NT2/D1 (cell line): ENCODE data around the gene UNC93A.
"Not testable (repeated sequence)": the region's sequence is repeated elsewhere in the genome, so short reads cannot be mapped to it uniquely, and the experiment has no call there.

Experiments used
- DNase-seq: peaks from one replicate; pipeline ENCODE4 v3.0.0-alpha.2; 2011; ENCODE audit warnings: low read depth, low spot score
- H3K27me3 ChIP-seq: 2 replicates; pipeline ENCODE4 v1.6.0; 2011; ENCODE audit warnings: mild to moderate bottlenecking; ENCODE audit not compliant: insufficient read length, insufficient read depth
- H3K36me3 ChIP-seq: 2 replicates; pipeline ENCODE4 v1.6.1; 2011; ENCODE audit warnings: mild to moderate bottlenecking, low read length, mixed read lengths; ENCODE audit not compliant: insufficient read depth, insufficient read length
- H3K4me1 ChIP-seq: 2 replicates; pipeline ENCODE4 v1.5.1; 2011; ENCODE audit not compliant: insufficient read depth, insufficient read length
- H3K4me3 ChIP-seq: 2 replicates; pipeline ENCODE4 v1.5.1; 2011; ENCODE audit warnings: low read depth; ENCODE audit not compliant: insufficient read length
- H3K9ac ChIP-seq: 2 replicates; pipeline ENCODE4 v1.6.0; 2011; ENCODE audit warnings: low read depth; ENCODE audit not compliant: insufficient read length
- H3K9me3 ChIP-seq: 2 replicates; pipeline ENCODE4 v1.5.1; 2011; ENCODE audit warnings: mild to moderate bottlenecking, low read length; ENCODE audit not compliant: insufficient read depth
- SUZ12 ChIP-seq: IDR thresholded peaks from 2 replicates; pipeline ENCODE4 v1.6.1; 2011; ENCODE audit not compliant: insufficient read length, insufficient read depth; ENCODE audit errors: extremely low read depth
- YY1 ChIP-seq: IDR thresholded peaks from 2 replicates; pipeline ENCODE4 v1.6.1; 2011; ENCODE audit not compliant: insufficient read length, insufficient read depth
- ZNF274 ChIP-seq: IDR thresholded peaks from 2 replicates; pipeline ENCODE4 v1.6.1; 2011; ENCODE audit warnings: mild to moderate bottlenecking, low read depth, low read length

The UNC93A gene

DNA sequence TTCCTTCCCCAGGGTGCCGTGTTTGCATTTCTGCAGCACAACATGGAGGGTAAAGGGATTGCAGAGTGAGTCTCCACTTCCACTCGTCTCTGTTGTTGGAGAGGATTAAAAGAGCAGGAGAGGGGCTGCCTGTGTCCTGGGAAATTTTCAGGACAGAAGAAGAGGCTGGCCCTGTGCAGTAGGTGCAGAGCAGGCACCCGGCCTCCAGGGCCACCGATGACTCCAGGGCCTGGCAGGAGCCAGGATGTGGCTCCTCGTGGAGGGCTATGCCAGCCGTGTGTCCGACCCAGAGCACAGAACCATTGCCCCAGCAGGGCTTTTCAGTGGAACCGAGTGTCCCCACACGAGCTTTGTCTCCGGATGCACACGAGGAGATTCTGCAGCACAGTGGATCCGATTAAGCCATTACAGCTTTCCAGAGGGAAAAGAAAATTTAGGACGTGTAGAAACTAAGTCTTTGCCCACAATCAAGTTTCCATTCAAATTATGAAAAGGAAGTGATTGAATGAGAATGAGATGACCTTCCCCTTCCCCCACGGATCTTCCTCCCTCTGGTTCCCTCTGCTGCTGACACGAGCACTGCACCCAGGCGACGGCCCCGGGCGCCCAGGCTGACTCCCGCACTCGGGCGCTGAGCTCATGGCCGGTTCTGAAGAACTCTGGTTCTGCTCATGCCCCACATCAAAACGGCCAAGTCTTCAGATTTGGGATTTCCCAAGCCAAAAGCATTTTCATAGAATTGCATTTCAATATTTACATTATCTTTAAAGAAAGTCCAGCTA, 43.1 kb upstream of the UNC93A start:
- H3K27me3 ChIP-seq: no peaks in the 10 kb centered on the region
- DNase-seq: no peak
- H3K4me1 ChIP-seq: peaks cover 10% of the 10 kb centered on the region
- H3K36me3 ChIP-seq: peaks cover 3% of the 10 kb centered on the region
- no peak overlapping the region for H3K9ac ChIP-seq
- H3K4me3 ChIP-seq: no peak overlapping the region
- TF ChIP-seq YY1 (no peak), SUZ12 (no peak), ZNF274 (no peak)
- no peaks in the 10 kb centered on the region for H3K9me3 ChIP-seq

GRCh38 chr6:167248878-167249455, 42.1 kb upstream of the UNC93A start:
- not testable (repeated sequence) for H3K4me3 ChIP-seq, H3K36me3 ChIP-seq, DNase-seq, H3K9ac ChIP-seq, H3K4me1 ChIP-seq, H3K27me3 ChIP-seq, H3K9me3 ChIP-seq

GRCh38 chr6:167252271-167252670, 38.8 kb upstream of the UNC93A start:
- Histone ChIP-seq H3K27me3 (no peaks in the 10 kb centered on the region), H3K9me3 (peaks cover 32% of the 10 kb centered on the region), H3K4me3 (no peak overlapping the region), H3K36me3 (no peaks in the 10 kb centered on the region), H3K4me1 (peaks cover 3% of the 10 kb centered on the region), H3K9ac (no peak overlapping the region)
- TF ChIP-seq YY1 (no peak), SUZ12 (no peak), ZNF274 (no peak)
- DNase-seq: no peak

- no peak for DNase-seq
- Histone ChIP-seq H3K27me3 (no peaks in the 10 kb centered on the region), H3K36me3 (no peaks in the 10 kb centered on the region), H3K9me3 (peaks cover 32% of the 10 kb centered on the region), H3K4me1 (no peaks in the 10 kb centered on the region), H3K9ac (no peak overlapping the region), H3K4me3 (no peak overlapping the region)
- TF ChIP-seq ZNF274: no peak
- TF ChIP-seq YY1: no peak
- no peak for TF ChIP-seq SUZ12
These were observed 35.1 kb upstream of the UNC93A start for GRCh38 chr6:167255918-167256553.

DNA sequence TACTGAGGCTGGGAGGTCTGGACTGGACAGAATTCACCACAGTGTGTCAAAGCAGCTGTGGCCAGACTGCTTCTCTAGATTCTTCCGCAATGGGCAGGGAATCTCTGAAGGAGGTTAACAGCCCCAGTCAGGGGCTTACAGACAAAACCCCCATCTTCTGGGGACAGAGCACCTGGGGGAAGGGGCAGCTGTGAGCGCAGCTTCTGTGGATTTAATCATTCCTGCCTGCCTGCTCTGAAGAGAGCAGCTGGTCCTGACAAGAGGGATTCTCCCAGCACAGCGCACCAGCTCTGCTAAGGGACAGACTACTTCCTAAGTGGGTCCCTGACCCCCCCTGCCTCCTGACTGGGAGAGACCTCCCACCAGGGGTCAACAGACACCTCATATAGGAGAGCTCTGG, 32.5 kb upstream of the UNC93A start:
- TF ChIP-seq SUZ12 (no peak), YY1 (no peak), ZNF274 (no peak)
- peaks cover 26% of the 10 kb centered on the region for H3K9me3 ChIP-seq
- H3K36me3 ChIP-seq: no peaks in the 10 kb centered on the region
- no peaks in the 10 kb centered on the region for H3K27me3 ChIP-seq
- no peak overlapping the region for H3K9ac ChIP-seq
- H3K4me1 ChIP-seq: no peaks in the 10 kb centered on the region
- DNase-seq: no peak
- H3K4me3 ChIP-seq: no peak overlapping the region

DNA sequence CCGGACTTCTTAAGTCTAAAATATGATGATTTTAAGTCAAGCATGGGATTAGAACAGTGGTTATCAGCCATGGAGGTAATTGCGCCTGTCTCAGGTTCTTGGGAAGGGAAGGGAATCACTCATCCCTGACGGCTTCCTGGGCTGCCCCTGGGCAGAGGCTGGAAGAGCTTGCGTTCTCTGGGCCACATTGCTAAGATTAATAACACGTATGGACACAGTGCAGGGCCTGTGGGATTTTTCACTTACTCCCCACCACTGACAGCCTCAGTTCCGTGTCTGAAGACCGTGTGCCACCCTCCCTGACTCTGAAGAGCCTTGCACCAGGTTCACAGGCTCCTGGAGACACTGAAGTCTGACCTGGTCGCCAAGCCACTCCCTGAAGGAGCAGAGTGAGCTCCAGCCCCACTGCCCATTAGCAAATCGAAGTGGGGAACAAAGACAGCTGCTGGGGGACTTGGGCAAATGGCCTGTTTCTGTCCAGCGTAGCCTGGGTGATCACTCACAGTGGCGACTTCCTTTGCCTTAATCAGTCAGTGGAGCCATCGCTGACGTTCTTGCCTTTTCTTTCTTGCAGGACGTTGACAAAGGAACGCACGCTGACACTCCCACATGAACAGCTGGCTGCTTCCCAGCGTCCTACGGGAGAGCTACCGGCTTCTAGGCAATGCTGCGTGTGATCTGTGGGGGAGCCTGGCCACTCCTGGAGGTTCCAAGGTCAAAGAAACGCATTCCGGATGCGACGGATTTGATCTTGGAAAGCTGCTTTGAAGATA, 24.9 kb upstream of the UNC93A start:
- not testable (repeated sequence) for H3K9me3 ChIP-seq, H3K27me3 ChIP-seq, H3K4me3 ChIP-seq, H3K36me3 ChIP-seq, H3K4me1 ChIP-seq, DNase-seq, H3K9ac ChIP-seq
